ENCODE measurements around the gene STRN3.
A peak's percentile ranks its signal among the peaks of the same experiment; 100 is the strongest.
"Not testable (repeated sequence)": the region's sequence is repeated elsewhere in the genome, so short reads cannot be mapped to it uniquely, and the experiment has no call there.

STRN3 gene

DNA sequence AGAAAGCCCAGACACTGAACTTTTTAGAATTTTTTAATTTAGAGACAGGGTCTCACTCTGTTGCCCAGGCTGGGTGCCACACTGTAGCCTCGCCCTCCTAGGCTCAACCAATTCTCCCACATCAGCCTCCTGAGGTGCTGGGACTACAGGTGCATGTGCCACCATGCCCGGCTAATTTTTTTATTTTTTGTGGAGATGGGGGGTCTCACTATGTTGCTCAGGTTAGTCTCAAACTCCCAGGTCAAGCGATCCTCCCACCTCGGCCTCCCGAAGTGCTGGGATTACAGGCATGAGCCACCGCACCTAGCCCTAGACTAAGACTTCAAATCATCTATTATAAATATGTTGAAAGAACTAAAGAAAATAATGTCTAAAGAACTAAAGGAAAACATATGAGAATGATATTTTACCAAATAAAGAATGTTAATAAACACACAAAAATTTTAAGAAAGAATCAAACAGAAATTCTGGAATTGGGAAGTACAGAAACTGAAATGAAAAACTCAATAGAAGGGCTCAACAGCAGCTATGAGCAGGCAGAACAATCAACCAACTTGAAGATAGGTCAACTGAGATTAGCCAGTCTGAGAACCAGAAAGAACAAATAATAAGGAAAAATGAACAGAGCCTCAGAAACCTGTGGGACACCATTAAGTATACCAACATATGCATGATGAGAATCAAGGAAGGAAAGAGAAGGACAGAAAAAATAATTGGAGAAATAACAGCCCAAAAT is 27.0 kb downstream of the STRN3 start:
- DNase-seq = no peak

DNA sequence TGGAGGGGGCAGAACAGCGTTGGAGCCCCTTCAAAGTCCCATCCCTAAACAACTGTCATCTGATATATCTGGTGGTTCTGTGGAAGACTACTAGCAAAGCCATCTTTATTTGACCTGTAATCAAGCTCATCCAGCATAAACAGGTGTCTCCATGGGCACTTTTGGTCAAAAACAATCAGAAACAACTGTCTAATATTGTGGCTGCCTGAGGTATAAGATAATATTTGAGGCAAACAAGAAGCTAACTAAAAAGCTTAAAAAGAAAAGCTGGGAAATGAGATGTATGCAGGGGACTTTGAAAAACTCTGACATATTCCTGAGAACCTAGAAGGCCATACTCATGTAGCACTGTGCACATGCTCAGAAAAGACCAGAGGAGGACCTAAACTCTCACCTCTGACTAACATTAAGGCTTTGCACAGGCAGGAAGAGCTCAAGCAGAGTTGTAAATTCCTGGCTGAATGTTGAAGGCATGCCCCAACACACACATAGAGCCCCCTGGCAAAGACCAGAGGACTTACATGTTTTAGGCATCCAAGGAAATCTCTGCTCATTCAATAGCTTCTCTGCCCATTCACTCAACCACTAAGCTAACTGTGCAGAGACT is 28.0 kb downstream of the STRN3 start:
- no peak for DNase-seq

DNA sequence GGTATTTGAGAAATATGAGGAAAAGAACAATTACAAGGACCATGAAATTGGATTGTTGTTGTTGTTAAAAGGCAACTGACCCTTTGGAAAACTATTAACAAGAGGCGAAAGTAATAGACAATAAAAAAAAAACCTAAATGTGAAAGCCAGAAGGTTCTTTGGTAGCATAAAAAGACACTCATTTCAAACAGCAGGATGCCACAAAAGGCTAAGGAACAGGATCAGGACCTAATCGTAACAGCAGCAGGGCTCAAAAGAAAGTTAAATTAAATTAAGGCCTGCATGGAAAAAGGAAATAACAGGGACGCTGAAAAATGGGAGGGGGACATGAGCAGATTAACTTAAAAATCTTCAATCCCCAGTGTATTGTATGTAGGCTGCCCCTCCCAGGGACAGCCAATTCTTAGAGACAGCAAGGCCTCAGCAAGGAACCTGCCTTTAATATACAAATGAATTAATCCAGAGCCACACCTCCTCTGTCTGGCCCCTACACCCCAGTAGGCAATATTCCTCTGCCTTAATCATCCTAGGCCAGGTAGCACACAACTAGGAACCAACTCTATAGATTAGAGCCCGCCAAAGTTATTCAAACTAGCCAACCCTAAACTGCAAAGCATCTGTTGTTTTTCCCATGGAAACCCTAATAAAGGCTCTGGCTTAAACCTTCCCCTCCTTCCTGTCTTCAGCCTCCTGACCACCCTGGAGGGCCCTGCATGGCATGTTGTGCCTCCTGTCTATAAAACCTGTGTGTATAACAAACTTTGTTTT is 29.1 kb downstream of the STRN3 start:
- DNase-seq = no peak

DNA sequence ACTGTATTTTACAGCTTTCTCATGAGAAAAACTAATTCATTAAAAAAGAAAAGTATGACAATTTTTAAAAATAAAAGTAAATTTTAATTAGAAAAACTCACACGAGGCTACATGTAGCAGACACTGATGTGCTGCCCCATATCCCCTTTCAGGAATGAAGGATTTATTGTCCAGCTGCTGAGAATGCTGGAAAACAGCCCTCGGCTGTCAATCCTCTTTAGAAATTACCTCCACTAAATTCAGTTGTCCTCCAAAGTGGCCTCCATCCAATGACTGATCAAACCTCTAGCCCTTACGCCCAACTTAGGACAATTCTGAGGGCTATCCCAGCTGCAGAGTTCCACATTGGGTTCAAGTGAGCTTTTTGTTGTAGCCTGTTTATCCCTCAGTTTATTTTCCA is 30.5 kb downstream of the STRN3 start:
- no peak for DNase-seq

DNA sequence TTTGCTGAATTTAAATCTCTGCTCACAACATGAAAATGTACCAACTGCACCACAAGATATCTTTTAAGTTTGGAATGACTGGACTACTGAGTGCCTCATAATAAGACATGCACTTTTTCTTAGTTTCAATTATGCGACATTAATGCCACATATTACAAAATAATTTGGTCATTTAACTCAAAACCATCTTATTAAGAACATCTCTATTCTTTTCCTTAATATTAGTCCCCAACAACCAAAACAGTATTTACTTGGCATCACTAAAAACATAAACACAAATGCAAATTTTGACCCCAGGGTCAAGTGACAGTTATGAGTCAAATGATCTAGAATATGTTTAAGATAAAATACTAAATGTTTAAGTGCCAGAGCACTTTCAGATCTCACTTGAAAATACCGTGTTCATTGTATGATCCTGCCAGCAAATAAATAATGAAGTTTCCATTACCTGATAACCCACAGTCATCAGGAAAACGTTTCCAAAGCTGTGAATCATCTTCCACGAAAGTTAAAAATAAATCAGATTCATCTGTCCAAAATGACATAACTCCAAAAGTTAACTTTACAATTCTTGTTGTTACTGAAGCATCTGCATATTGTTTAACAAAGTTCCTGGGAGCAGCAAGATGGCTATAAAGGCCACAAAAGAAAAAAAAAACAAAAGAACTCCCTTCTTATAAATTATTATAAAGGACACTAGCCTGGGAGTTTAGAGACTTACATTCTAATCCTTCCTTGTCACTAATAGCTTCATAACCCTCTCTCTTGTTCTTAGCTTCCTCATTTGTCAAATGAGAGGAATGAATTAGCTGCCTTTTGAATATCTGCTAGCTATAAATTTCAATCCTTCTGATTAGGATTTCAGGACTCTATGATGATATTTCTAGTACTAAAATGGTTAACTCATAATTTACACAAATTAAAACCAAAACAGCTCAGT is 31.2 kb downstream of the STRN3 start:
- no peak for DNase-seq

DNA sequence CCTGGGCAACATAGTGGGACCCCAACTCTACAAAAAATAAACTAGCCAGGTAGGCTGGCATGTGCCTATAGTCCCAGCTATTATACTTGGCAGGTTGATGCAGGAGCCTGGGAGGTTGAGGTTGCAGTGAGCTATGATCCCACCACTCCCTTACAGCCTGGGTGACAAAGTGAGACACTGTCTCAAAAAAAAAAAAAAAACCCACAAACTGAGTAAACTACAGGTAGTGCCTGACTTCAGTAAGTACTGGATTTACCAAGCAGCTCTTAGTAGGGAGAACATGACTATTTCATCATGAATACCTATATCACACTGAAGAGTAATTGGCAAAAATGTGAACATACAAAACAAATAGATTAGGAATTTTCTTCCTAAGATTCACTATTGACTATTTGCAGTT is 33.1 kb downstream of the STRN3 start:
- DNase-seq = no peak

DNA sequence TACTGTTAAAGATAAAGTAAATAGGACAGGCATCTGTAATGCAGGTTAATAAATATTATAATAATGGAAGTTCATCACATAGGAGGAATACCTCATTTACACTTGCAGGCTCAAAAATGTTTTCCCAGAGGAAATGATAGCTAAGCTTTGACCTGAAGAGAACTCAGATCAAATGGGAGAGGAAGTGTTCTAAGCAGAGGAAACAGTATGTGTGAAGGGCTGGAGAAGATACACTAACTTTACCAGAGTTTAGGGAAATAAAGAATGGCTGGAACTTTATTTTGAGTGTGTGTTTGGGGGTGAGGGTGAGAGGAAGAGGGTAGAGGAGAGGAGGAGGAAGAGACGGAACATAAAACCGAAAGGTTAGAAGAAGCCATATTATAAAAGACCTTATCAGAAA is 34.8 kb downstream of the STRN3 start:
- DNase-seq = no peak

DNA sequence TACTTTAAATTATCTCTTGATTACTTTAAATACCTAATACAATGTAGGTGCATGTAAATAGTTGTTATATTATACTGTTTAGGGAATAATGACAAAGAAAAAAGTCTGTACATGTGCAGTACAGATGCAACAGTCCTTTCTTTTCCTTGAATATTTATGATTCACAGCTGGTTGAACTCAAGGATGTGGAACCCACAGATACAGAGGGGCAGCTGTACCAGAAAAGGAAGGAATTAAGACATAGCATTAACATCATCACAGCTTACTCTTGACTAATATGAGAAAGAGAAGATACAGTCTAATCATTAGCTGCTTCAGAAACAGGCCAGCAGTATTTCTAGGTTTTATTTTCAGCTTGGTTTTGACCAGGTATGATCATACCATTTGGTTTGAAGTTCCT is 35.4 kb downstream of the STRN3 start:
- no peak for DNase-seq

DNA sequence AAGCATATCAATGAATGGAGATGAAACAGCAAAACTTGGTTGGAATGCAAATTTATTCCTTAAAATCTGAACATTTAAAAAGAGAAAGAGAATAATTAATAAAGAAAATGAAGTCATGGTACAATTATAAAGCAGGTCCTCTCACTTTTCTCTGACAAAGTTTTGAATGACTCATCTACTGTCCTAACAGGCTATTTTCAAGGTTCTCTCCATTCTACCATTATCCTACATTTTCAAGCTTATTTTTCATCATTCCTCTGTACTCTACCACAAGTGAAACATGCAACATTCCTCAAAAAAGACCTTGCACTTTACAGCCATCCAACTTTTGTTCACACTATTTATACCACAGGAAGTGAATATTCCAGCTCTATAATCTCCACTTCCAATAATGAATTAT is 37.7 kb downstream of the STRN3 start:
- no peak for DNase-seq

DNA sequence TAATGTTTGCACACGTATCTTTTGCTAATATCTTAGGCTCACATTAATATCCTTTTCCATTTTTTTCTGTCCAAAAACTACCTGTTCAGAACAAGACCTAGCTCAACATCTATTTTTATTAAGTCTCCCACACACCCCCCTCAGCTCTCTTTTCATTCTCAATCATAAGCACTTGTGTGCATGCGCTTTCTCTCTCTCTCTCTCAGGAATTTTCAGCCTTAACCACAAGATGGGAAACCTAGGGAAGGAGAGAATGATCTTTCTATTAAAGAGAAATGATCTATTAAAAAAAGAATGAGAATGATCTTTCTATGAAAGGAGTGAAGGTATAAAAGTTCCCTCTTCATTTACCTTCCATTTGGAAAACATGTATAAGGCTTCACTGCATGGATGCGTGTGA is 40.4 kb downstream of the STRN3 start:
- DNase-seq = no peak

DNA sequence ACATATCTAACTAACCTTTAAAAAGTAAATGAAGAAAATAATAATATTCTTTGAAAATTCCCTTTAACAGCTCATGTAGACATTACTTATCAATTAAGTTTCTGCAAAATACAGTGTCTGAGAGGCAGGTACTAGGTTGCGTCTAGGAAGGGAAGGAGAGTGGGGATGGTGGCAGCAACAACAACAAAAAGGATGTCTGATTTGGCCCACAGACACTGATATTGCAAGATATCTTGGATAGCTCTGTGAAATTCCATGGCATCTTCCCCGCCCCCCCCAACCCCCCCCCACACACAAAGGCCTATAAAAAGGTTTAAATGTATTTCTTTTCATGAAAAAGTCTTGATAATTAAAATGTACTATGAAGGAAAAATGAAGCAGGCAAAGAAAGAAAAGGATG is 42.3 kb downstream of the STRN3 start:
- no peak for DNase-seq

DNA sequence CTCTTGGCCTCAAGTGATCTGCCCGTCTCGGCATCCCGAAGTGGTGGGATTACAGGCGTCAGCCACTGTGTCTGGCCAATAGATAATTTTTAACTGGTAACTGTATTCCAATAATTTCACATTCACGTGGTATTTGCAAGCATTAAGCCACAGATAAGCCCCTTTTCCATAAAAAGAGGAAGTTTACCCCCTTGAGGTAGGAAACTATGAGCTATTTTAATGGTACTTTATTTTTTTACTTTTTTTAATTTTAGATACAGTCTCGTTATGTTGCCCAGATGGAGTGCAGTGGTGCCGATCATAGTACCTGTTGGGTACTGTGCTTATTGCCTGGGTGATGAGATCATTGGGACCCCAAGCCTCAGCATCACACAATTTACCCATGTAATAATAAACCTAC is 43.6 kb downstream of the STRN3 start:
- DNase-seq = no peak

DNA sequence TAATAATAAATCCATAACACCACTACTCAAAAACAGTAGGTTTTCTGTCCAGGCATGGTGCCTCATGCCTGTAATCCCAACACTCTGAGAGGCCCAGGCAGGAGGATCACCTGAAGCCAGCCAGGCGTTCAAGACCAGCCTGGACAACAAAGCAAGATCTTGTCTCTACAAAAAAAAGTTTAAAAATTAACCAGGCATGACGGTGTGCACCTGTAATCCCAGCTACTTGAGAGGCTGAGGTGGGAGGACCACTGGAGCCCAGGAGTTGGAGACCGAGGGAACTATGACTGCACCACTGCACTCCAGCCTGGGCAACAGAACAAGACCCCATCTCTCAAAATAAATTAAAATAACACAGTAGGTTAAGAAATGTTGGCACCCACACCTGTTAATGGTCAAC is 45.2 kb downstream of the STRN3 start:
- DNase-seq = no peak

DNA sequence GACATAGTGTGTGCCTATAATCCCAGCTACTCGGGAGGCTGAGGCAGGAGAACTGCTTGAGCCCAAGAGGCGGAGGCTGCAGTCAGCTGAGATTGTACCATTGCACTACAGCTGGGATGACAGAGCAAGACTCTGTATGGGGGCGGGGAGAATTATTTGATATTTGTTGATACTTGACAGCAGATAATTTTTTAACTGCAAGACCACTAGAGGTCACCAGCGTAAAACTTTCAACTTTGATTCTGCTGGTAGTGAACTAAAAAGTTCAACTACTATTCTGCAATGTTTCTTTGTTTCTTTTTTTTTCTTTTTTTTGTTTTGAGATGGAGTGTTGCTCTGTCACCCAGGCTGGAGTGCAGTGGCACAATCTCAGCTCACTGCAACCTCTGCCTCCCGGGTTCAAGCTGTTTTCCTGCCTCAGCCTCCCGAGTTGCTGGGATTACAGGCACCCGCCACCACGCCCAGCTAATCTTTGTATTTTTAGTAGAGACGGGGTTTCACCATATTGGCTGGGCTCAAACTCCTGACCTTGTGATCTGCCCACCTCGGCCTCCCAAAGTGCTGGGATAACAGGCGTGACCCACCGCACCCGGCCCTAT is 46.0 kb downstream of the STRN3 start:
- peak; percentile 28 for DNase-seq

DNA sequence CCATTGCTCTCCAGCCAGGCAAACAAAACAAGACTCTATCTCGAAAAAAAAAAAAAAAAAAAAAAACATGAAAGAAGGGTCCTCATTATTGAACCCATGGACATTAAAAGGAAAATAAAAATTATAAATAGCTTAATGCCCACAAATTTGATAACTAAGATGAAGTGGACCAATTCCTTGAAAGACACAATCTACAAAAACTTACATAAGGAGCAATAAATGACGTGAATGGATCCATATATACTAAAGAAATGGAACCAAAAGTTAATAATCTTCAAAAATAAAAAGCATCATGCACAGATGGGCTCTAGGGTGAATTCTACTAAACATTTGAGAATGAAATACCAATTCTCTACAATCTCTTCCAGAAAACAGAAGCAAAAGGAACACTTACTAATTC is 48.4 kb downstream of the STRN3 start:
- no peak for DNase-seq

DNA sequence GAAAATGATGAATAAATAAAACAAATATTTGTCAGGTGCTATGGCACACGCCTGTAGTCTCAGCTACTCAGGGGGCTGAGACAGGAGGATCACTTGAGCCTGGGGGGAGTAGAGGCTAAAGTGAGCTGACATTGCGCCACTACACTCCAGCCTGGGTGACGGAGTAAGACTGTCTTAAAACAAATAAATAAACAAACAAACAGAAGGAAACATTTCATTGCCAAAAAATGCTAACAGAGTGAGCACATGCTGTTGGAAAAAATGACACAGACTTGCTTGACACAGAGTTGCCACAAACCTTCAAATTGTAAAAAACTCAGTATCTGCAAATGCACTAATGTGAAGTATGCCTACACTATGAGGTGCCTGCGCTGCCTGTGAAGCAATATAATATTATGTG is 51.6 kb downstream of the STRN3 start:
- no peak for DNase-seq

DNA sequence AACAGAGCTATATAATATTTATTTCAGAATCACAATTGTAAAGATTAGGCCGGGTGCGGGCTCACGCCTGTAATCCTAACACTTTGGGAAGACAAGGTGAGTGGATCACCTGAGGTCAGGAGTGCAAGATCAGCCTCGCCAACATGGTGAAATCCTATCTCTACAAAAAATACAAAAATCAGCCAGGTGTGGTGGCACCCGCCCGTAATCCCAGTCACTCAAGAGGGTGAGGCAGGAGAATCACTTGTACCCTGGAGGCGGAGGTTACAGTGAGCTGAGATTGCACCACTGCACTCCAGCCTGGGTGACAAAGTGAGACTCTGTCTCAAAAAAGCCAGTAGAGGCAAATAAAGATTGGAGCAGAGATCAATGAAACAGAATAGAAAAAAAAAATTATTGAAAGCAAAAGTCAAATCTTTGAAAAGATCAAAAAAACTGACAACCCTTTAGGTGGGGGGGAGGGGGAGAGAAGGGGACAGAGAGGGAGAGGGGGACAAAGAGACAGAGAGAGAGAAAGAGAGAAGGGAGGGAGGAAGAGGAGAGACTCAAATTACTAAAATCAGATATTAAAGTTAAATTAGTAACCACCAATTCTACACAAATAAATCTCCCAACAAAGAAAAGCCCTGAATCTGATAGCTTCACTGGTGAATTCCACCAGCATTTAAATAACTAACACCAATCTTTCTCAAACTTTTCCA is 53.1 kb downstream of the STRN3 start:
- no peak for DNase-seq

DNA sequence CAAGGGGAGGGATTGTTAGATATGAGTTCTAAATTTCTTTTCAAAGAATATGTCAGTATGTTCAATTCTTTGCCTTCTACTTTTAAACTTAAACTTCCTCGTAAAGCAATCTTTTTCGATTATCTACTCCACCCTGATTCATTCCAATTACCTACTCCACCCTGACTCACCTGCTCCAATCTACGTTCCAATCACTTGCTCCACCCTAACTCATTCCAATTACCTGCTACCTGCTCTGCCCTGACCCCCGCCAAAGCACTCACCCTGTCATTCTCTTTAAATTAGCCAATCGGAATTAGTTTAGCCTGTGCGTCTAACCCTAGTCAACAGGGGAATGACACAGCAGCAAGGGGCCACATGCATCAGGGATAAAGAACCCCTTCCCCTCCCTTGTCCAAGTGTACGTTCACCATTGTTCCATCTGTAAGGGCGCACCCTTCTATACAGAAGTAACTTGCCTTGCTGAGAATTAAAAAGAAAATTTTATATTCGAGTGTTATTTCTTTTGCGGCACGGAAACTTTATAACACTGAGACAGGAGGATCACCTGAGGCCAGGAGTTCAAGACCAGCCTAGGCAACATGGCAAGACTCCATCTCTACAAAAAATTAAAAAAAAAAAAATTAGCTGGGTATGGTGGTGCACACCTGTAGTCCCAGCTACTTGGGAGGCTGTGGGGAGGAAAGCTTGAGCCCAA is 54.0 kb downstream of the STRN3 start:
- DNase-seq = not testable (repeated sequence)

DNA sequence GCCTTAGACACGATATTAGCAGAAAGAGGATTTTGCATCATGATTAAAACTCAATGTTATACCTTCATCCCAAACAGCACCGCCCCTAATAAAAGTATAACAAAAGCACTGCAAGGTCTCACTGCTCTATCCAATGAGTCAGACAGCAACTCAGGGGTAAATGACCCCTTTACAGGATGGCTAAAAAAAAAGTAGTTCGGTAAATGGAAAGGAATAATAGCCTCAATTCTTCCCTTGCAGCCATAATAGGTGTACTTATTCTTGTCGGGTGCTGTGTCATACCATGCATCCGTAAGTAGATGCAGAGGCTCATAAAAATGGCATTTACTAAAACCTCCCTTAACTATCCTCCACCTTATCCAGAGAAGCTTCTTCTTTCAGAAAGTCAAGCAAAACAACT is 54.6 kb downstream of the STRN3 start:
- no peak for DNase-seq

DNA sequence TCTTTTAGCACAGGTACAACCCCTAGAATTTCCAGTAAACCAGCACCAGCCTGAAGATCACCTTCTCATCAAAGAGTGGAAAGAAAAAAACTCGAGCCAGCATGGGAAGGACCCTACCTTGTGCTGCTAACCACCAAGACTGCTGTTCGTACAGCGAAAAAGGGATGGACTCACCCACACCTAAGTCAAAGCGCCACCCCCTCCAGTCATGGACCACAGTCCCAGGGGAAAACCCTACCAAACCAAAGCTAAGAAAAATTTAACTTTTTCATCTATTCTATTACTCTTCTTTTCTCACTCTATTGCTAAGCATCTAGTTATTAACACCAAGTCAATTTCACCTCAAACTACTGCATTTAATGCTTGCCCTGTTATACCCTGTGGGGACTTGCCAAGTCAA is 56.4 kb downstream of the STRN3 start:
- not testable (repeated sequence) for DNase-seq

DNA sequence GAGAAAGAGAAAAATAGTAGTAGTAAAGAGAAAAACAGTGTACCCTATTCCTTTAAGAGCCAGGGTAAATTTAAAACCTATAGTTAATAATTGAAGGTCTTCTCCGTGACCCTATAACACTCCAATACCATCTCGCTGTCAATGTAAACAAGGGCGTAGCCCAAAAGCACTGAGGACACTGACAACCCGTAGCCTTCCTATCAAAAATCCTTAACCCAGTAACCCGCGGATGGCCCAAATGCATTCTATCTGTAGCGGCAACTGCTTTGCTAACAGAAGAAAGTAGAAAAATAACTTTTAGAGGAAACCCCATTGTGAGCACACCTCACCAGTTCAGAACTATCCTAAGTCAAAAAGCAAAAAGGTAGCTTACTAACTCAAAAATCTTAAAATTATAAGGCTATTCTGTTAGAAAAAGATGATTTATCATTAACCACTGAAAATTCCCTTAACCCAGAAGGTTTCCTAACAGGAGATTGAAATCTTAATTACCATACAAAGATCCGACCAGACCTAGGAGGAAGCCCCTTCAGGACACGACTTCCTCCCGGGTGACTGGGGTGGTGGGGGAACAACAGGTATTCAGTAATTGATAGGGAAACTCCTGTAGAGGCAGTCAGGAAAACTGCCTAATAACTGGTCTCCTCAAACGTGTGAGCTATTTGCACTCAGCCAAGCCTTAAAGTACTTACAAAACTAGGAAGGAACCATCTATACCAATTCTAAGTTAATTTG is 58.6 kb downstream of the STRN3 start:
- DNase-seq = not testable (repeated sequence)

Measured in femur (tissue), 1 donor.